ENCODE results near the gene FER.
"Not testable (repeated sequence)": the region's sequence is repeated elsewhere in the genome, so short reads cannot be mapped to it uniquely, and the experiment has no call there.

FER gene

GRCh38 chr5:108827131-108827530 lies 79.4 kb downstream of the FER start:
- Histone ChIP-seq H3K27me3 (ENCODE audit: control insufficient read depth, insufficient read depth, low read length) (no peaks in the 10 kb centered on the region), H3K27ac (ENCODE audit: low read depth, low read length) (no peak overlapping the region), H3K9ac (ENCODE audit: low read length) (no peak overlapping the region), H3K9me3 (ENCODE audit: control insufficient read depth, insufficient read depth, low read depth, low read length) (no peaks in the 10 kb centered on the region; the same call in 1 of the 2 replicates), H3K4me3 (ENCODE audit: low read depth, low read length) (no peak overlapping the region), H3K4me1 (ENCODE audit: control insufficient read depth, insufficient read depth, low read length) (peaks cover 8% of the 10 kb centered on the region; the same call in 1 of the 2 replicates), H3K36me3 (ENCODE audit: control insufficient read depth, insufficient read depth, low read length) (no peaks in the 10 kb centered on the region)

DNA sequence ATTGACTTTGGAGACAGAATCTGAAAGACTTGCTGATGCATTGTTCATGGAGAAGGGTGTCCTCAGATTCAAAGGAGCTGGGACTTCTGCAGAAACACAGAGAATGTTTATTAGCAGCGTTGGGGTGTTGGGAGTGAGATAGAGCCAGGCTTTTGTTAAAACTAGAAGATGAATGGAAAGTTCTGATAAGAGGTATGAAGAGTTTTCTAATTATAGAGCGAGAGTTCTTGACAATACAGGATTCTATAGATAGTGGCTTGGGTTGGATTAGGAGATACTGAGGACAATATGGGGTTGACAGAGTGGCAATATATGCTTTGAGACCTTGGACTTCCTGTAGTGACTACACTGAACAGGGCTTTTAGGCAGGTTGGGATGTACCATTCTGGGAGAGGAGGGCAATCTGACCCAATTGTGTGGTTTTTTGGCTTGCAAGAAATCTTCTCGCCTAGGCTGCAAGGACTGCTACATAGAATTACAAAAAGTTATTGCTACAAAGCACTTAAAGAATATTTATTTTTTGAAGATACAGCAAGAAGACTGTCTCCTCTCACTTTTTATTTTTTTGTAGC lies 83.1 kb downstream of the FER start:
- peaks cover 6% of the 10 kb centered on the region; the same call in 1 of the 2 replicates for H3K4me1 ChIP-seq (ENCODE audit: control insufficient read depth, insufficient read depth, low read length)
- no peaks in the 10 kb centered on the region for H3K36me3 ChIP-seq (ENCODE audit: control insufficient read depth, insufficient read depth, low read length)
- H3K27ac ChIP-seq (ENCODE audit: low read depth, low read length), result no peak overlapping the region
- no peak overlapping the region for H3K9ac ChIP-seq (ENCODE audit: low read length)
- H3K9me3 ChIP-seq (ENCODE audit: control insufficient read depth, insufficient read depth, low read depth, low read length), result no peaks in the 10 kb centered on the region
- no peak overlapping the region for H3K4me3 ChIP-seq (ENCODE audit: low read depth, low read length)
- H3K27me3 ChIP-seq (ENCODE audit: control insufficient read depth, insufficient read depth, low read length), result no peaks in the 10 kb centered on the region

DNA sequence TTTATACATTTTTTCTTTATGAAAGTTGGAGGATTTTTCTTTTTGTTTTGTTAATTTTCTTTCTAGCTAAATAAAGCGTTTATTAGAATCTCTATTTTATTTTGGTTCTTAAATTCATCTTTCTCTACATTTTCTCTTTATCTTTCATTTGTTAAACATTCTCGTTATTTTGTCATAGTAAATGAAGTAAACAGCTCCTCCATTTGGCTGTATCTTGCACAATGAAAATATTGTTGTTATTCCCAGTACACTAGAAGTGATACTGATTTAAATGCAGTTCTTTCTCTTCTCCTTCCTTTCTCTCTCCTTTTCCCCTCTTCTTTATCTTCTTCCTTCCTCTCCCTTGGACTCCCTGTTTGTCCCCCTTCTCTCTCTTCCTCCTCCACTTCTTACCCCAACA lies 88.8 kb downstream of the FER start:
- Histone ChIP-seq H3K9ac (ENCODE audit: low read length) (no peak overlapping the region), H3K9me3 (ENCODE audit: control insufficient read depth, insufficient read depth, low read depth, low read length) (no peaks in the 10 kb centered on the region), H3K4me3 (ENCODE audit: low read depth, low read length) (no peak overlapping the region), H3K27me3 (ENCODE audit: control insufficient read depth, insufficient read depth, low read length) (no peaks in the 10 kb centered on the region), H3K36me3 (ENCODE audit: control insufficient read depth, insufficient read depth, low read length) (no peaks in the 10 kb centered on the region), H3K4me1 (ENCODE audit: control insufficient read depth, insufficient read depth, low read length) (peaks cover 10% of the 10 kb centered on the region; the same call in 1 of the 2 replicates), H3K27ac (ENCODE audit: low read depth, low read length) (no peak overlapping the region)

DNA sequence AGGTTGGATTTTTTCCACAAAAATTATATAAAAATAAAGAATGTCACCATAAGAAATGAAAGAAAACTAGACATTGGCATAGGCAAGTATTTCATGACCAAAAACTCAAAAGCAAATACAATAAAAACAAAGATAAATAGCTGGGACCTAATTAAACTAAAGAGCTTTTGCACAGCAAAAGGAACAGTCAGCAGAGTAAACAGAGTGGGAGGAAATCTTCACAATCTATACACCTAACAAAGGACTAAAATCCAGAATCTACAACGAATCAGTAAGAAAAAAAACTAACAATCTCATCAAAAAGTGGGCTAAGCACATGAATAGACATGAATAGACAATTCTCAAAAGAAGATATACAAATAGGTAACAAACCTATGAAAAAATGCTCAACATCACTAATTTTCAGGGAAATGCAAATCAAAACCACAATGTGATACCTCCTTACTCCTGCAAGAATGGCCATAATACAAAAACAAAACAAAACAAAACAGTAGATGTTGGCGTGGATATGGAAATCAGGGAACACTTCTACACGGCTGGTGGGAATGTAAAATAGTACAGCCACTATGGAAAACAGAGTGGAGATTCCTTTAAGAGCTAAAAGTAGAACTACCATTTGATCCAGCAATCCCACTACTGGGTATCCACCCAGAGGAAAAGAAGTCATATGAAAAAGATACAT lies 94.7 kb downstream of the FER start:
- not testable (repeated sequence) for H3K9me3 ChIP-seq (ENCODE audit: control insufficient read depth, insufficient read depth, low read depth, low read length); H3K27me3 ChIP-seq (ENCODE audit: control insufficient read depth, insufficient read depth, low read length); H3K9ac ChIP-seq (ENCODE audit: low read length); H3K4me1 ChIP-seq (ENCODE audit: control insufficient read depth, insufficient read depth, low read length); H3K36me3 ChIP-seq (ENCODE audit: control insufficient read depth, insufficient read depth, low read length); H3K4me3 ChIP-seq (ENCODE audit: low read depth, low read length); H3K27ac ChIP-seq (ENCODE audit: low read depth, low read length)

- H3K27ac ChIP-seq (ENCODE audit: low read depth, low read length); H3K4me3 ChIP-seq (ENCODE audit: low read depth, low read length); H3K9ac ChIP-seq (ENCODE audit: low read length); H3K4me1 ChIP-seq (ENCODE audit: control insufficient read depth, insufficient read depth, low read length); H3K36me3 ChIP-seq (ENCODE audit: control insufficient read depth, insufficient read depth, low read length); H3K27me3 ChIP-seq (ENCODE audit: control insufficient read depth, insufficient read depth, low read length); H3K9me3 ChIP-seq (ENCODE audit: control insufficient read depth, insufficient read depth, low read depth, low read length): not testable (repeated sequence)
Observed at GRCh38 chr5:108851129-108851528, 103.4 kb downstream of the FER start.

DNA sequence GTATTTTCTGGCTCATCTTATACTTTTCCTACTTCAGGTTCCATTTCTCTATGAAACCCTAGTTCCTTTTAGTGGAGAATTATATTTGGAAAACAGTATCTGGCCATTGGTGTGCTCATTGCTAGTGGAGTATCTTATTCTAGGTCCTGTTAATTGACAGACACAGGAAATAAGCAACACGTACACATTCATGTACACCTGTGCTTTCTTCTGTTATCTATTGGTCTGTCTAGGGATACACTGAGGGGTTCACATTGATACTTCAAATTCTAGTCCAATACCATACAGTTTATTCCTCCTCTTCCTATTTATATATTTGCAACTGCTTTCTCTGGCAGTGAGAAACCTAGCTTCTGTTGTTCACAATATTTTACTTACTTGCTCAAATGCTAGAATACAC lies 110.2 kb downstream of the FER start:
- Histone ChIP-seq H3K27ac (ENCODE audit: low read depth, low read length) (no peak overlapping the region), H3K36me3 (ENCODE audit: control insufficient read depth, insufficient read depth, low read length) (no peaks in the 10 kb centered on the region), H3K4me1 (ENCODE audit: control insufficient read depth, insufficient read depth, low read length) (no peaks in the 10 kb centered on the region), H3K9me3 (ENCODE audit: control insufficient read depth, insufficient read depth, low read depth, low read length) (no peaks in the 10 kb centered on the region), H3K4me3 (ENCODE audit: low read depth, low read length) (no peak overlapping the region), H3K27me3 (ENCODE audit: control insufficient read depth, insufficient read depth, low read length) (no peaks in the 10 kb centered on the region), H3K9ac (ENCODE audit: low read length) (no peak overlapping the region)

- H3K27me3 ChIP-seq (ENCODE audit: control insufficient read depth, insufficient read depth, low read length), result no peaks in the 10 kb centered on the region
- no peak overlapping the region for H3K27ac ChIP-seq (ENCODE audit: low read depth, low read length)
- H3K9ac ChIP-seq (ENCODE audit: low read length), result no peak overlapping the region
- H3K4me1 ChIP-seq (ENCODE audit: control insufficient read depth, insufficient read depth, low read length), result no peaks in the 10 kb centered on the region
- no peaks in the 10 kb centered on the region for H3K36me3 ChIP-seq (ENCODE audit: control insufficient read depth, insufficient read depth, low read length)
- no peak overlapping the region for H3K4me3 ChIP-seq (ENCODE audit: low read depth, low read length)
- no peaks in the 10 kb centered on the region for H3K9me3 ChIP-seq (ENCODE audit: control insufficient read depth, insufficient read depth, low read depth, low read length)
Observed at GRCh38 chr5:108858959-108859358, 111.3 kb downstream of the FER start.

DNA sequence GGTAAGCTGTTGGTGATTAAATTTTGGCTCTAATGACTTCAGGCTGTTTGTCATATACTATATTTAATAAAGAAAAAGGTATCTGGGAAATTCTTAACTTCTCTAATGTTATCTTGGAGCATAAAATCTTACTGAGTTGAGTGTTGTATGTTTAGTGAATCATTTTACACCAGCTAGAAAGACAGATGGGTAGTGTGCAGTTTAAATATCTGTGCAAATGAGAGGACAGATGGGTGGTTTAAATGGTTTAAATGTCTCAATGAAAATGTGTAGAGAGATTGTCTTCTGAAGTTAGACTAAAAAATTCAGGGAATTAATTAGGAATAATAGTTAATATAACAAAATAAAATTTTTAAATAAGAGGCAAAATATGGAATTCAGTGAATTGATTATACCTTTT lies 114.5 kb downstream of the FER start:
- Histone ChIP-seq H3K27me3 (ENCODE audit: control insufficient read depth, insufficient read depth, low read length) (no peaks in the 10 kb centered on the region), H3K9me3 (ENCODE audit: control insufficient read depth, insufficient read depth, low read depth, low read length) (no peaks in the 10 kb centered on the region), H3K27ac (ENCODE audit: low read depth, low read length) (no peak overlapping the region), H3K36me3 (ENCODE audit: control insufficient read depth, insufficient read depth, low read length) (no peaks in the 10 kb centered on the region), H3K4me3 (ENCODE audit: low read depth, low read length) (no peak overlapping the region), H3K4me1 (ENCODE audit: control insufficient read depth, insufficient read depth, low read length) (no peaks in the 10 kb centered on the region), H3K9ac (ENCODE audit: low read length) (no peak overlapping the region)

DNA sequence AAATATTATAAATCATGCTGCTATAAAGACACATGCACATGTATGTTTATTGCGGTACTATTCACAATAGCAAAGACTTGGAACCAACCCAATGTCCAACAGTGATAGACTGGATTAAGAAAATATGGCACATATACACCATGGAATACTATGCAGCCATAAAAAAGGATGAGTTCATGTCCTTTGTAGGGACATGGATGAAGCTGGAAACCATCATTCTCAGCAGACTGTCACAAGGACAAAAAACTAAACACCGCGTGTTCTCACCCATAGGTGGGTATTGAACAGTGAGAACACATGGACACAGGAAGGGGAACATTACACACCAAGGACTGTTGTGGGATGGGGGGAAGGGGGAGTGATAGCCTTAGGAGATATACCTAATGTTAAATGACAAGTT lies 118.4 kb downstream of the FER start:
- H3K36me3 ChIP-seq (ENCODE audit: control insufficient read depth, insufficient read depth, low read length); H3K4me1 ChIP-seq (ENCODE audit: control insufficient read depth, insufficient read depth, low read length); H3K9me3 ChIP-seq (ENCODE audit: control insufficient read depth, insufficient read depth, low read depth, low read length); H3K4me3 ChIP-seq (ENCODE audit: low read depth, low read length); H3K27me3 ChIP-seq (ENCODE audit: control insufficient read depth, insufficient read depth, low read length); H3K9ac ChIP-seq (ENCODE audit: low read length); H3K27ac ChIP-seq (ENCODE audit: low read depth, low read length): not testable (repeated sequence)

- no peak overlapping the region for H3K27ac ChIP-seq (ENCODE audit: low read depth, low read length)
- H3K4me3 ChIP-seq (ENCODE audit: low read depth, low read length), result no peak overlapping the region
- no peak overlapping the region for H3K9ac ChIP-seq (ENCODE audit: low read length)
- H3K9me3 ChIP-seq (ENCODE audit: control insufficient read depth, insufficient read depth, low read depth, low read length), result no peaks in the 10 kb centered on the region
- no peaks in the 10 kb centered on the region for H3K4me1 ChIP-seq (ENCODE audit: control insufficient read depth, insufficient read depth, low read length)
- no peaks in the 10 kb centered on the region for H3K36me3 ChIP-seq (ENCODE audit: control insufficient read depth, insufficient read depth, low read length)
- H3K27me3 ChIP-seq (ENCODE audit: control insufficient read depth, insufficient read depth, low read length), result no peaks in the 10 kb centered on the region
Observed at GRCh38 chr5:108867656-108868055, 120.0 kb downstream of the FER start.

- no peak overlapping the region for H3K4me3 ChIP-seq (ENCODE audit: low read depth, low read length)
- no peaks in the 10 kb centered on the region for H3K4me1 ChIP-seq (ENCODE audit: control insufficient read depth, insufficient read depth, low read length)
- H3K9me3 ChIP-seq (ENCODE audit: control insufficient read depth, insufficient read depth, low read depth, low read length), result no peaks in the 10 kb centered on the region
- no peaks in the 10 kb centered on the region for H3K36me3 ChIP-seq (ENCODE audit: control insufficient read depth, insufficient read depth, low read length)
- H3K9ac ChIP-seq (ENCODE audit: low read length), result no peak overlapping the region
- no peak overlapping the region for H3K27ac ChIP-seq (ENCODE audit: low read depth, low read length)
- H3K27me3 ChIP-seq (ENCODE audit: control insufficient read depth, insufficient read depth, low read length), result no peaks in the 10 kb centered on the region
Observed at GRCh38 chr5:108869066-108869465, 121.4 kb downstream of the FER start.
